ENCODE results near the gene PLPPR4. TPM values are rescaled to one million over a fixed set of nuclear protein-coding genes. Genes with fewer than 3 reads are reported as not detected.

The PLPPR4 gene
- total RNA-seq, 1 donor from 2014 or later: 0.15 TPM

DNA sequence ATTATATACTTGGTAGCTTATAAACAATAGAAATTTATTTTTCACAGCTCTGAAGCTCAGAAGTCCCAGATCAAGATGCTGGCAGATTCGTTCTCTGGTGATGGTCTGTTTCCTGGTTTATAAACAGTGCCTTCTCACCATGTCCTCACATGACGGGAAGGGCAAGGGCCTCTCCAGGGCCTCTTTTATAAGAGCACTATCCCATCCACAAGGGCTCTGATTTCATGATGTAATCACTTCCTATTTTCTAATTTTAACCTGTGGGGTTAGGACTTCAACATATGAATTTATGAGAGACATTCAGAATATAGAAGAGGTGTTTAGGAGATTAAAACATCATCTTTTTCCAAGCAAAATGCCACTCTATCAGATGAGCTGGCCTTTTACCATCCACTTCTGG lies 32.1 kb upstream of the PLPPR4 start:
- Mint-ChIP-seq H3K27me3 (ENCODE audit: unreplicated experiment) (no peaks in the 10 kb centered on the region), H3K4me3 (ENCODE audit: unreplicated experiment) (no peak overlapping the region), H3K9me3 (ENCODE audit: unreplicated experiment) (no peaks in the 10 kb centered on the region), H3K27ac (ENCODE audit: unreplicated experiment) (no peak overlapping the region), H3K4me1 (ENCODE audit: unreplicated experiment) (no peaks in the 10 kb centered on the region), H3K36me3 (ENCODE audit: low read depth, unreplicated experiment) (no peaks in the 10 kb centered on the region)
- TF ChIP-seq, protein P1, sequence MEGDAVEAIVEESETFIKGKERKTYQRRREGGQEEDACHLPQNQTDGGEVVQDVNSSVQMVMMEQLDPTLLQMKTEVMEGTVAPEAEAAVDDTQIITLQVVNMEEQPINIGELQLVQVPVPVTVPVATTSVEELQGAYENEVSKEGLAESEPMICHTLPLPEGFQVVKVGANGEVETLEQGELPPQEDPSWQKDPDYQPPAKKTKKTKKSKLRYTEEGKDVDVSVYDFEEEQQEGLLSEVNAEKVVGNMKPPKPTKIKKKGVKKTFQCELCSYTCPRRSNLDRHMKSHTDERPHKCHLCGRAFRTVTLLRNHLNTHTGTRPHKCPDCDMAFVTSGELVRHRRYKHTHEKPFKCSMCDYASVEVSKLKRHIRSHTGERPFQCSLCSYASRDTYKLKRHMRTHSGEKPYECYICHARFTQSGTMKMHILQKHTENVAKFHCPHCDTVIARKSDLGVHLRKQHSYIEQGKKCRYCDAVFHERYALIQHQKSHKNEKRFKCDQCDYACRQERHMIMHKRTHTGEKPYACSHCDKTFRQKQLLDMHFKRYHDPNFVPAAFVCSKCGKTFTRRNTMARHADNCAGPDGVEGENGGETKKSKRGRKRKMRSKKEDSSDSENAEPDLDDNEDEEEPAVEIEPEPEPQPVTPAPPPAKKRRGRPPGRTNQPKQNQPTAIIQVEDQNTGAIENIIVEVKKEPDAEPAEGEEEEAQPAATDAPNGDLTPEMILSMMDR (IDR thresholded peaks at IDR 0.05; ENCODE audit: unreplicated experiment): no peak
- DNase-seq (ENCODE audit: low spot score): no peak

DNA sequence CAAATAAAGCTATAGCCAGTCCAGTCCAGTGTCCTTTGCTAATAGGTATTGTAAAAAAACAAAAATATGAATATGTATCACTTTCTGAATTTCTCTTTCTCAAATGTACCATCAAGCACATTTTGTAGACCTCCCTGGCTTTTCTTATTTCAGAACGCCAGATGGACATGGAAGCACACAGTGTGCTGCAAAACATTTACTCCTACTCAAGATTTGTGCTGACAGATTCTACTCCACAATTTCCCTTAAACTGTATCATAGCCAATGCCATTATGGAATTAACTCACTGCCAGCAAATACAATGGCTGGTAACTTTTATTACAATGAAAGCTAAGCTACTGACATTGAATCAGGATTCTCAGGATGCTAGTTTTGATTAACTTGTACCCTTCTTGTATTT lies 30.8 kb upstream of the PLPPR4 start:
- Mint-ChIP-seq H3K4me3 (ENCODE audit: unreplicated experiment) (no peak overlapping the region), H3K27ac (ENCODE audit: unreplicated experiment) (no peak overlapping the region), H3K36me3 (ENCODE audit: low read depth, unreplicated experiment) (no peaks in the 10 kb centered on the region), H3K9me3 (ENCODE audit: unreplicated experiment) (no peaks in the 10 kb centered on the region), H3K4me1 (ENCODE audit: unreplicated experiment) (no peaks in the 10 kb centered on the region), H3K27me3 (ENCODE audit: unreplicated experiment) (no peaks in the 10 kb centered on the region)
- DNase-seq (ENCODE audit: low spot score): no peak
- TF ChIP-seq, protein P1 (IDR thresholded peaks at IDR 0.05; ENCODE audit: unreplicated experiment): no peak

DNA sequence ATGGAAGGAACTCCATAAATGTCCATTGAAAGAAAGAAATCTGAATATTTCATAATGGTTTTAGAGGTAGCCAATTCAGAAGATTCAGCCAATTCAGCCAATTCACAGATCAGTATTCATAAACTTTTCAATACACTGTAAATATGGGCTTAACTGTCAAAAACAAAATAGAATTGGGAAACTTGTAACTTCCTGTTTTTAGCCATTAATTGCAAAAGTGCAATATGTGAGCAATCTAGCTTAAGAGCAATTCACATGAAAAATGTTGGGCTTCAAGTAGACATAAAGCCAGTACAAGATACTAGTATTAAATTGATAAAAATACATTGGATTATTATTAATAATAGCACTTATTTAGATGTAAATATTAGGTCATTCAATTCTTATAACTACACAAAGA lies 27.5 kb upstream of the PLPPR4 start:
- H3K27ac Mint-ChIP-seq (ENCODE audit: unreplicated experiment): no peak overlapping the region
- no peak for DNase-seq (ENCODE audit: low spot score)
- no peaks in the 10 kb centered on the region for H3K9me3 Mint-ChIP-seq (ENCODE audit: unreplicated experiment)
- H3K36me3 Mint-ChIP-seq (ENCODE audit: low read depth, unreplicated experiment): no peaks in the 10 kb centered on the region
- H3K27me3 Mint-ChIP-seq (ENCODE audit: unreplicated experiment): no peaks in the 10 kb centered on the region
- H3K4me1 Mint-ChIP-seq (ENCODE audit: unreplicated experiment): no peaks in the 10 kb centered on the region
- TF ChIP-seq, protein P1 (IDR thresholded peaks at IDR 0.05; ENCODE audit: unreplicated experiment): no peak
- no peak overlapping the region for H3K4me3 Mint-ChIP-seq (ENCODE audit: unreplicated experiment)

DNA sequence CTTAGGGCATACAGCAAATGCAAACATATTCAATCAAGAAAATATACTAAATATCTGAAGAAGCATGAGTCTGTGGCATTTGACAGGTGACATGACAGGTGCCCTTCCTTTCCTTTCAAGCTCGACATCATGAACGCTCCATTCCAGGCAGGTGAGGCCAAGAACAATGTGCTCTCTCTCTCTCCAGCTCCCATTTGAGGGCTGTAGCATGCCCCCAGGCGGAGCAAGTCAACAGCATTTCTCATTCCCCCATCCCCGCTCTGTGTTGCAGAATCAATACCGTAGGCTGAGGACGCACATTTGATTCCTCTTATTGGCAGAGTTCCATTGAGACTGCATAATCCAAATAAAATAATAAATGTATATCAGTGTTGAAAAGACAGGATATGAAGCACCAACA lies 24.6 kb upstream of the PLPPR4 start:
- Mint-ChIP-seq H3K4me3 (ENCODE audit: unreplicated experiment) (no peak overlapping the region), H3K27ac (ENCODE audit: unreplicated experiment) (no peak overlapping the region), H3K9me3 (ENCODE audit: unreplicated experiment) (no peaks in the 10 kb centered on the region), H3K4me1 (ENCODE audit: unreplicated experiment) (no peaks in the 10 kb centered on the region), H3K27me3 (ENCODE audit: unreplicated experiment) (no peaks in the 10 kb centered on the region), H3K36me3 (ENCODE audit: low read depth, unreplicated experiment) (no peaks in the 10 kb centered on the region)
- DNase-seq (ENCODE audit: low spot score): no peak
- TF ChIP-seq, protein P1 (IDR thresholded peaks at IDR 0.05; ENCODE audit: unreplicated experiment): no peak

DNA sequence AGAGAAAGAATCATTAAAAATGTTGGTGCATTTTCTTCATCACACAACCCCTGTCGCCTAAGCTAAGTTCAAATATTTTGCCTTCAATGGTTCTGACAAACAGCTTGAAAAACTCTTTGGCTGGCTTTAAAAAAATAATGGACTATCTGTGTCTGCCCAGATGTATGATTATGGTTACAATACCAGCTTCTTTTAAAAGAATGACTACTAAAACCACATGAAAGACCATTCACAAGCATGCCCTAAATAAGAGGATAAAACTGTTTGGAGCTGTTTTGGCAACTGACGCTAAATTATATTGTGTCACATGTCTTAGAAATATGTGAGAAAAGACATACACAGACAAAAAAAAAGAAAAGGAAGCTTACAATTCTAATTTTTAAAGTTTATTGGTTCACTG lies 23.7 kb upstream of the PLPPR4 start:
- no peaks in the 10 kb centered on the region for H3K9me3 Mint-ChIP-seq (ENCODE audit: unreplicated experiment)
- H3K36me3 Mint-ChIP-seq (ENCODE audit: low read depth, unreplicated experiment): no peaks in the 10 kb centered on the region
- TF ChIP-seq, protein P1 (IDR thresholded peaks at IDR 0.05; ENCODE audit: unreplicated experiment): no peak
- H3K27me3 Mint-ChIP-seq (ENCODE audit: unreplicated experiment): no peaks in the 10 kb centered on the region
- no peak overlapping the region for H3K27ac Mint-ChIP-seq (ENCODE audit: unreplicated experiment)
- H3K4me3 Mint-ChIP-seq (ENCODE audit: unreplicated experiment): no peak overlapping the region
- DNase-seq (ENCODE audit: low spot score): no peak
- H3K4me1 Mint-ChIP-seq (ENCODE audit: unreplicated experiment): no peaks in the 10 kb centered on the region

All from endothelial cell (in vitro differentiated cells).